ENCODE data around the gene HS6ST1.
"Not testable (repeated sequence)": the region's sequence is repeated elsewhere in the genome, so short reads cannot be mapped to it uniquely, and the experiment has no call there.

The HS6ST1 gene

GRCh38 chr2:128269063-128269989 lies 49.3 kb downstream of the HS6ST1 start:
- TF ChIP-seq, protein P1, sequence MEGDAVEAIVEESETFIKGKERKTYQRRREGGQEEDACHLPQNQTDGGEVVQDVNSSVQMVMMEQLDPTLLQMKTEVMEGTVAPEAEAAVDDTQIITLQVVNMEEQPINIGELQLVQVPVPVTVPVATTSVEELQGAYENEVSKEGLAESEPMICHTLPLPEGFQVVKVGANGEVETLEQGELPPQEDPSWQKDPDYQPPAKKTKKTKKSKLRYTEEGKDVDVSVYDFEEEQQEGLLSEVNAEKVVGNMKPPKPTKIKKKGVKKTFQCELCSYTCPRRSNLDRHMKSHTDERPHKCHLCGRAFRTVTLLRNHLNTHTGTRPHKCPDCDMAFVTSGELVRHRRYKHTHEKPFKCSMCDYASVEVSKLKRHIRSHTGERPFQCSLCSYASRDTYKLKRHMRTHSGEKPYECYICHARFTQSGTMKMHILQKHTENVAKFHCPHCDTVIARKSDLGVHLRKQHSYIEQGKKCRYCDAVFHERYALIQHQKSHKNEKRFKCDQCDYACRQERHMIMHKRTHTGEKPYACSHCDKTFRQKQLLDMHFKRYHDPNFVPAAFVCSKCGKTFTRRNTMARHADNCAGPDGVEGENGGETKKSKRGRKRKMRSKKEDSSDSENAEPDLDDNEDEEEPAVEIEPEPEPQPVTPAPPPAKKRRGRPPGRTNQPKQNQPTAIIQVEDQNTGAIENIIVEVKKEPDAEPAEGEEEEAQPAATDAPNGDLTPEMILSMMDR (conservative IDR thresholded peaks at IDR 0.05; ENCODE audit: low read depth, low read length), result no peak
- DNase-seq (ENCODE audit: low read depth), result no peak

GRCh38 chr2:128268611-128269010 lies 50.1 kb downstream of the HS6ST1 start:
- not testable (repeated sequence) for DNase-seq (ENCODE audit: low read depth)

More at GRCh38 chr2:128269063-128269989, 49.3 kb downstream of the HS6ST1 start:
- H3K4me3 ChIP-seq (ENCODE audit: low read depth, low read length), result no peak overlapping the region

DNA sequence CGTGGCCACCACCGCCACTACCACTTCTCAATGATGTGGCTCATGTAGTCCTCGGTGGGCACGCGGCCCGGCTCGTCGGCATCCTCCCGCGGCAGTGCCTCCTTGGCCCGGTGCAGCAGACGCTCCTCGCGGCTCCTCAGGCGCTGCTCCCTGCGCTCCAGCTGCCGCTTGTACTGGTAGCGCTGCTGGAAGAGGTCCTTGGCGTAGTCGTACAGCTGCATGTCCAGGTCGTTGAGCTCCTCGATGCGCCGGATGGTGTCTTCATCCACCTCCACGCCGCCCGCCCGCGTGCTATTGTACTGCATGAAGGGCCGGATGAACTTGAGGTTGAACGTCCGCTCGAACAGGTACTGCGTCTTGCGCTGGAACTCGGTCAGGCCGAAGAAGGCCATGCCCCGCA lies 50.5 kb downstream of the HS6ST1 start:
- H3K4me3 ChIP-seq (ENCODE audit: low read depth, low read length); DNase-seq (ENCODE audit: low read depth): not testable (repeated sequence)

More at GRCh38 chr2:128268611-128269010, 50.1 kb downstream of the HS6ST1 start:
- not testable (repeated sequence) for H3K4me3 ChIP-seq (ENCODE audit: low read depth, low read length)

- DNase-seq (ENCODE audit: low read depth); H3K4me3 ChIP-seq (ENCODE audit: low read depth, low read length): not testable (repeated sequence)
Observed at GRCh38 chr2:128267649-128268048, 51.0 kb downstream of the HS6ST1 start.

- not testable (repeated sequence) for H3K4me3 ChIP-seq (ENCODE audit: low read depth, low read length); DNase-seq (ENCODE audit: low read depth)
Observed at GRCh38 chr2:128267197-128267596, 51.5 kb downstream of the HS6ST1 start.

DNA sequence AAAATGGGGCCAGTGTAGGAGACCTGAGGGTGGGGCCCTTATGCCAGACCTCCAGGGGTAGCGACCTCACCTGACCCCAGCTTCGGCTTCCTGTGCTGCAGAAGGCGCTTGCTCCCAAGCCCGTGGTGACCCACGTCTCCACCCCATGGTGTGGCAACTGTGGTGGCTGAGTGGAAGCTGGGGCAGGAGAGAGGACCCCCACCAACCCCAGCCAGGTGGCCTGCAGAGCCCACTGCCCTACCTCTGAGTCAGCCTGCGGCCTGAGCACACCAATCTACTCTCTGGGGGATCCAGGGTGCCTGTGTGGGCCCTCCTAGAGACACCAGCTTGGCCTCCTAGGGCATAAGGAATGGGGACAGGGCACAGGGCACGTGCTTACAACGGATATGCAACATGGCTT lies 52.2 kb downstream of the HS6ST1 start:
- H3K4me3 ChIP-seq (ENCODE audit: low read depth, low read length); DNase-seq (ENCODE audit: low read depth): not testable (repeated sequence)

DNA sequence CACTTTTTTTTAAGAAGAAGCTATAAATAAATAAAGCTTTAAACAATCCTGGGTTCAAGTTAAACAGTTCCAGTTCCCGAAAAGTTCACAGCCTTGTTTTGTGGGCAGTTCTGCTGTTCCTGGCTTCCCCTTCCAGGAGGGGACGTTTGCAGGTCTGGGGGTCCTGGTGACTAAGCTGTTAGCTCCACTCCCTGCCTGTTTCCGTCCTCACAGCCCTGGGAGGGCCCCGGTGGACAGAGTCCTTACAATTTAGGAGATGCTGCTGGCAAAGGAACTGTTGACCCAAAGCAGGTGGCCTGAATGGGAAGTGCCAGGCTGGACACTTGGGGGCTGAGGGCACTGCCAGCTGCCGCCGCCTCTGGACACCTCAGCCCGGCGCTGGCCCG lies 53.1 kb downstream of the HS6ST1 start:
- DNase-seq (ENCODE audit: low read depth); H3K4me3 ChIP-seq (ENCODE audit: low read depth, low read length): not testable (repeated sequence)

DNA sequence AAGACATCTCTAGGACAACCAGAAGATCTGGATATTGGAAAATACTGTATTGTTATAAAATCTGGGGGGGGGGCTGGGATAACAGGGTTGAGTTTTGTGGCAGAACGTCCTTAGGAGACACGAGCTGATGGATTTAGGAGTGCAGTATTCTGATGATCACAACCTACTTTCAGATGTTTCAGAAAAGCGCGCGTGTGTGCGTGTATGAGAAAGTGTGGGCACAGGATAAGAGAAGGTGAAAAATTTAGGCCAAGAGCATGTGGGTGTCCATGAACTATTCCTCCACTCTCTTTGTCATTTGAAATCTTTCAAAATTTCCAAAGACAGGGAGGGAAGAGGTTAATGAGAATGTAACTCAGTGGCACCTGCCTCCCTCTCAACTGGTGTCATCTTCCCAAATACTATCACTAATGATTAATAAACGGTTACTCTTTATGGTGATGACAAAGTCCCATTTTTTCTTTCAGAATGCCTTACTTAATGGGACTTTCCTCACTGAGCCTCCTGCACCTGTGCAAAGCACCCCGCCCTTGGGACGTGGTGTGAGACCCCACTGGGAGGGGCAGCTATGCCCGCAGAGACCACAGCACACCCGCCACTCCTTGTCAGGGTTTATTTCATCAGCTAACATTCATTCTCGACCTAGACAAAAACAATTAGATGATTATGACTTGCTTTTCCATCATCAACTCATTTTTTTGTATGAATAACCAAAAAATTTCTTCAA lies 53.6 kb downstream of the HS6ST1 start:
- no peak for DNase-seq (ENCODE audit: low read depth)
- TF ChIP-seq, protein P1 (conservative IDR thresholded peaks at IDR 0.05; ENCODE audit: low read depth, low read length), result no peak
- H3K4me3 ChIP-seq (ENCODE audit: low read depth, low read length), result no peak overlapping the region

- DNase-seq (ENCODE audit: low read depth), result no peak
- no peak overlapping the region for H3K4me3 ChIP-seq (ENCODE audit: low read depth, low read length)
- TF ChIP-seq, protein P1 (conservative IDR thresholded peaks at IDR 0.05; ENCODE audit: low read depth, low read length), result no peak
Observed at GRCh38 chr2:128263902-128264331, 54.8 kb downstream of the HS6ST1 start.

Measured in choroid plexus epithelial cell (primary cell).